Skeletal muscle tissue (tissue), 4 donors: ENCODE results near the gene JARID2. TPM values are rescaled to one million over a fixed set of nuclear protein-coding genes. Genes with fewer than 3 reads are reported as not detected.

Experiments used
- H3K27ac ChIP-seq: one replicate; pipeline ENCODE4 v1.7.0; 2013; ENCODE audit warnings: mild to moderate bottlenecking, low read depth, low read length, inconsistent platforms
- H3K27me3 ChIP-seq, 3 donors: one replicate each; pipeline ENCODE4 v1.7.0; 2013; ENCODE audit warnings: low read length in 3 of 3; ENCODE audit not compliant: control insufficient read depth in 3 of 3, insufficient read depth in 3 of 3
- H3K36me3 ChIP-seq, 3 donors: one replicate each; pipeline ENCODE4 v1.7.0; 2013; ENCODE audit warnings: low read length in 3 of 3; ENCODE audit not compliant: control insufficient read depth in 3 of 3, insufficient read depth in 3 of 3
- H3K4me1 ChIP-seq, 3 donors: one replicate each; pipeline ENCODE4 v1.7.0; 2013; ENCODE audit warnings: low read length in 3 of 3, mild to moderate bottlenecking in 3 of 3; ENCODE audit not compliant: control insufficient read depth in 3 of 3, insufficient read depth in 3 of 3
- H3K4me3 ChIP-seq, 3 donors: one replicate each; pipeline ENCODE4 v1.7.0; 2013; ENCODE audit warnings: low read length in 3 of 3
- H3K9ac ChIP-seq, 3 donors: one replicate each; pipeline ENCODE4 v1.7.0; 2013; ENCODE audit warnings: low read length in 3 of 3, mild to moderate bottlenecking in 3 of 3, moderate library complexity in 2 of 3, low read depth in 1 of 3
- H3K9me3 ChIP-seq, 3 donors: one replicate each; pipeline ENCODE4 v1.7.0; 2013; ENCODE audit warnings: low read length in 3 of 3; ENCODE audit not compliant: control insufficient read depth in 3 of 3
- total RNA-seq: library from RNA; depleted of rRNA; stranded (reverse); fragments of >200 nt; gene quantifications from one replicate; pipeline ENCODE4 v1.2.3, GENCODE V29; 2014
- donor health status: Osteomylitis.

Gene JARID2
- total RNA-seq, 1 donor from 2014 or later = 12.0 TPM

DNA sequence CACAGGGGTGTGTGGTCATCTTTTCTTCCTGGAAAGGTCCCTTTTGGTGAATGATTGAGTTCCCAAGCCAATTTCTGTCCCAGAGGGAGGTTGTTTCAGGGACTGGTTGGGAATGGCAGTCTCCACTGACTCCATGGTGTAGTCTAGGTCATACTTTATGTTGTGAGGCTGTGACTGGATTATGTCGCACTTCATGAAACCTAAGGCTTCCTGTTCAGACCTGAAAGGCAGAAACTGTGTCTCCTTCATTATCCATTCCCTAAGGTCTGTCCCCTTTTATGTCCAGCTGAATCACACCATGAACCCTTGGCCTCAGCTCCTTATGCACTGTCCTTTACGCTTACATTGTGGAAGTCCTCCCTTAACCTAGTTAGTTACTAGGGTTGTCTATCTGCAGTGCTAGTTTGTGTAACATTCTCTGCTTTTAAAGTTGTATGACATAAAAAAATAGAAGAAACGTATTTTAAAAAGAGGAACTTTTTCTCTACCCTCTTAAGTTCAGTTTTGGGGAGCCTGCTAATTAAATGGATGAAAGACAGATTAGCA is 191.3 kb downstream of the JARID2 start:
- no peak overlapping the region for H3K27ac ChIP-seq
- peaks cover 25 to 55% (median 32%) of the 10 kb centered on the region in 3 donors for H3K4me1 ChIP-seq
- H3K9ac ChIP-seq = no peak overlapping the region
- H3K36me3 ChIP-seq = no peaks in the 10 kb centered on the region
- H3K4me3 ChIP-seq = no peak overlapping the region
- peaks cover 0 to 5% (median 4%) of the 10 kb centered on the region in 3 donors for H3K9me3 ChIP-seq
- no peaks in the 10 kb centered on the region for H3K27me3 ChIP-seq

DNA sequence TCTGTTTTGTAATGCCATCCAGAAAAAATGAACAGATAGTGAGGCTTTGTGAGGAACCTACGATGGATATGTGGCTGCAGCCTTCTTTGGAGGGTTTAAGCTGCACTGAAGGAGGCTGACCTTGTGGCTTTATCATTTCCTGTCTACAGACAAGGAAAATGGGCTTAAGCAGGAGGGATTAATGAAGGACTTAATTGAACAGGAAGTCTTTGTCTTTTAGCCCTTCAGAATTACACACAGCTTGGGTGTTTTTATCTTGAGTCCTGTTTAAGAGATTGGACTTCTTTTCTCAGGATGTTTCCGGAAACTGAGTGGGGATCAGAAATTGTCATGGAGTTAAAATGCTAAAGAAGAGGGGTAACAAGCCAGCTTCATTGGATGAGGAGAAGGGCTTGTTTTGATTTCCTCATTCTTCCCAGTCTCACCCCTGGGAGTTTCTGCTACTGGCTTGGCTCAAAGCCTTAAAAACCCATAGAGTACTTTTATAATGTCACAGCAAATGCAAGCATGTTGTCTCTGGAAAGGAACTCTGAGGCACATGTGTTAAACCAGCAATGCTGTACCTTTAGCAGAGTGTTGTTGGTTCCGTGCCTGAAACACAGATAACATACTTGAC is 193.6 kb downstream of the JARID2 start:
- peaks cover 28 to 59% (median 34%) of the 10 kb centered on the region in 3 donors for H3K4me1 ChIP-seq
- no peak overlapping the region for H3K27ac ChIP-seq
- no peaks in the 10 kb centered on the region for H3K36me3 ChIP-seq

DNA sequence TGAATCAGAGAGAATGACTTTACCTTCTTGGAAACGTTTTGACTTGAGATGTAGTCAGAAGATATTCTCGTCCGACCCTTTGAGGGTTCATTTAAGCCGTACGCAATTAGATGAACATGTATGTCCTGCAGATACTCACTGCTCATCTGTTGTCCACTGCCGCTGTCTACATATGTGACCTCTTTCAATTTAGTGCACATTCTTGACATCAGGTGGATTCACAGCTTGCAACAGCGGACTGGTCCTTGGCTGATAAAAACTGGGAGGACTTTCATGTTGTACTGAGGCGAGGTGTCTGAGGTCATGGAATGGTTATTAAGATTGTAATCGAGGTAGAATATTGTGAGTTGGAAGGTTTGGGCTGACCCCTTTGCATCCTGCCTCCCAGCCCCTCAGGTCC is 194.2 kb downstream of the JARID2 start:
- Histone ChIP-seq H3K27me3 (no peaks in the 10 kb centered on the region), H3K9me3 (peaks cover 0 to 4% (median 3%) of the 10 kb centered on the region in 3 donors), H3K4me3 (no peak overlapping the region), H3K9ac (no peak overlapping the region), H3K4me1 (peaks cover 32 to 63% (median 34%) of the 10 kb centered on the region in 3 donors), H3K27ac (no peak overlapping the region), H3K36me3 (no peaks in the 10 kb centered on the region)

More for the DNA sequence above, 193.6 kb downstream of the JARID2 start:
- H3K9ac ChIP-seq = no peak overlapping the region
- H3K27me3 ChIP-seq = no peaks in the 10 kb centered on the region
- no peak overlapping the region for H3K4me3 ChIP-seq
- H3K9me3 ChIP-seq = peaks cover 0 to 5% (median 4%) of the 10 kb centered on the region in 3 donors

DNA sequence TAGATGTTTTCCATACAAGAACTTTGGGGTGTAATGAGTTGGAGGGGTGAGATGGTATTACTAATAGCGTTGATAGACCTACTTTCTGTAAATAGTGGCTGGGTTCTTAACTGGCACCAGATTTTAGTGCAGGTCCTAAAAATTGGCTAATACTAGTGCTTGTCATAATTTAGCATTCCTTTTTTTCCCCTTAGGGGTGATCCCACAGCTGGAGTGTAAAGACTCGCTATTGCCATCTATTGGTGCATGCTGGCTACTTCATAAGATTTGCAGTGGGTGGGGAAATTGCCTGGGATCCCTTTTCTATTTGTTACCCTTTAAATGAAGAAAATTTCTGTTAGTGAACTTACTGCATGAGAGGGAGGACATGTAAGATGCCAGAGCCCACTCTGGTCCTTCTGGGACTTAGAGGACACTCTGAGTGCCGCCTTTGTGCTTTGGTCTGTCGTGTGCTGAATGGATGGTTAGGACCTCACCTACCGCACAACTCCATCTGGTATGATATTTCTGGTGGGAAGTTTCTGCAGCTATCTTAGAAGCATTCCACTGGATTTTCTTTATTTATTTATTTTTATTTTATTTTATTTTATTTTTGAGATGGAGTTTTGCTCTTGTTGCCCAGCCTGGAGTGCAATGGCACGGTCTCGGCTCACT is 195.5 kb downstream of the JARID2 start:
- H3K36me3 ChIP-seq = no peaks in the 10 kb centered on the region
- H3K9me3 ChIP-seq = no peaks in the 10 kb centered on the region
- H3K9ac ChIP-seq = no peak overlapping the region
- H3K27ac ChIP-seq = no peak overlapping the region
- H3K4me3 ChIP-seq = no peak overlapping the region
- H3K4me1 ChIP-seq = peaks cover 33 to 67% (median 39%) of the 10 kb centered on the region in 3 donors
- H3K27me3 ChIP-seq = no peaks in the 10 kb centered on the region

DNA sequence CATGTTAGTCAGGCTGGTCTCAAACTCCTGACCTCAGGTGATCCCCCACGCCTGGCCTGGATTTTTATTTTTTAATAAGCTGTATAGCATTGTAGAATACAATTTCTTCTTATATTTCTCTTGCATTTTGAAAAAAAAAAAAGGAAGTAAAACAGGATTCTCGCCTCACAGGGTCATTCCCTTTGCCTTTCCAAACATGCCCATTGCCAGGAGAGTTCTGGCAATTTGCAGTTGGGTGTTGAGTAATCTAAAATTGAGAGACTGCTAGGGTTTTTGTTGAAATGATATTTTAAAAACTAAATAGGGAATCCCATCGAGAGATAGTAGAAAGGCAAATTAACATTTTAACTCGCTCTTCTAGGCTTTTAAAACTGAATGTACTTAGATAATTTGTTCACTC is 196.1 kb downstream of the JARID2 start:
- Histone ChIP-seq H3K9ac (no peak overlapping the region), H3K27ac (no peak overlapping the region), H3K9me3 (no peaks in the 10 kb centered on the region), H3K4me3 (no peak overlapping the region), H3K4me1 (peaks cover 34 to 66% (median 38%) of the 10 kb centered on the region in 3 donors), H3K27me3 (no peaks in the 10 kb centered on the region), H3K36me3 (no peaks in the 10 kb centered on the region)

DNA sequence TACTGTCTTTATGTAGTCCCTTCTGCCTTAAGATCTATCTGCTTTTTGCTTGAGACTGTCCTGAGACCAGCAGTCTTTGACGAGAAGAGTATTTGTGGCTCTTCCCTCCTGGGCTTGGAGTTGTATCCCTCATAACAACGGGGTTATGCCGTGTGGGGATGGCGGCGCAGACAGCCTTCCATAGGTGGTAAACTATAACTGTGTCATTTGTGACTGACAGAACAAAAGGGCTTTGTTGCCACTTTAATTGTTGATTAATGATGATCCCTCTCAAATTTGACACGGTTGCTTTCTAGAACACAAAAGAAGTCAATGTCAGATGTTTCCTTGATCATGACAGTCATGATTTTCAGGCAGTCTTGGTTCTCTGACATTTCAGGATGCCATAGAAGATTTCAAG is 196.6 kb downstream of the JARID2 start:
- H3K4me1 ChIP-seq = peaks cover 35 to 66% (median 38%) of the 10 kb centered on the region in 3 donors
- H3K27me3 ChIP-seq = no peaks in the 10 kb centered on the region
- H3K27ac ChIP-seq = no peak overlapping the region
- no peaks in the 10 kb centered on the region for H3K36me3 ChIP-seq
- H3K9me3 ChIP-seq = no peaks in the 10 kb centered on the region
- H3K4me3 ChIP-seq = no peak overlapping the region
- H3K9ac ChIP-seq = no peak overlapping the region

DNA sequence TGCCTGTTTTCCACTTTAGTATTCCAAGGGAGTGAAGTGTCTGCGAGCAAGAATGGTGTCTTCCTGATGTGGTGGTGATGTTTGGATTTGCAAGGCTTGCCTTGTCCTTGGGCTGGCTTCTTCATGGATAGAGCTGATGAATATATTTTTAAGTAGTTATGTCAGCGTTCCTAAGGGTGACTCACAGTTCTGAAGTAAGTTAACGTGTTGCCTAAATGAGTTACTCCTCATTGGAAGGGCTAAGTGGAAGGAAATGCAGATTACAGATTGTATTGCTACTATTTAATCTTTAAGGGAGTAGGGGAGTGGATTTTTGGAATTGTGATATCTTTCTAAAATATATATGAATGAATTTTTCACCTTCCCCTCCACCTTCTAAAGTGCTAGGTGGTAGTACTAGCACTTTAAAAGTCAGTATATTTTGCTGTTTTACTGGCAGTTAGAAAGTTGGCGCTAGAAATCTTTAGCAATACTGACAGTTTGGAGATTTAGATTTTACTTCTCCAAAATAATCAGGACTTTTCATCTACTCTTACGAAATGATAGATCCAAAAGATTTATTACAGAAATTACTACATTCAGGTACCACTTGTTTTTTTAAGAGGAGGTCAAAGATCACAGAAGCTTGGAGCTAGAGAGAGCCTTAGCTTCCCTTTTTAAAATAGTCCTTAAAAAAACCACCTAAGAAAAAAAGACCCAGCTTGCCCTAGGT is 197.4 kb downstream of the JARID2 start:
- Histone ChIP-seq H3K4me3 (no peak overlapping the region), H3K36me3 (no peaks in the 10 kb centered on the region), H3K9me3 (no peaks in the 10 kb centered on the region), H3K9ac (no peak overlapping the region), H3K27ac (peak overlapping the region; percentile 27), H3K4me1 (peaks cover 38 to 62% (median 39%) of the 10 kb centered on the region in 3 donors), H3K27me3 (no peaks in the 10 kb centered on the region)

DNA sequence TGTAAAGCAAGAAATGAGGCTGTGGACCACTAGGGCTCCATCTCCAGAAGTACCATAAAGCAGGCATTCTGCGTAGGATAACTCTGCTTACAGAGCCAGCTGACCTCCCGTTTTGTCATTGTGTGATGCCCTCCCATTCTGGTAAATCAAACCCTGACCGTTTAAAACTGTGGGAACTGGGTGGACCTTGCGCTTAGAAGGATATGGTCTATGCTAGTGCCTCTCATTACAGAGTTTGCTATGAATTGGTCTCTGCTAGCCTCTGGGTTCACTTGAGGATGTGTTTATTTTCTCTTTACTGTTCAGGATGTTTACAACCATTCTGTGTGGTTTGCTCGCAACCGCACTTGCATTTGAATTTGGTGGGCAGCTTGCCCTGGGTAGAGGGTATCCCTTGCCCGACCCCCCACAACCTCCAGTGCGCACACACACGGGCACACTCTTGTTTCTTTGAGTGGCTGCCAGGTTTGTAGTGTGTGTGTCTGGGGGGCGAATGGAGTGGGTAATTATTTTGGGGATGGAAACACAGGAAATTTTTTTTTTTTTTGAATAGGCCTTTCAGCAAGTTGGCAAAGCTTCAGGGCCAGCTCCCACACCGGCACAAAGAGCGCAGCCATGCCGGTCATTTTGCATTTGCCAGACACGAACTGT is 198.3 kb downstream of the JARID2 start:
- H3K9me3 ChIP-seq = no peaks in the 10 kb centered on the region
- no peak overlapping the region for H3K27ac ChIP-seq
- H3K4me3 ChIP-seq = no peak overlapping the region
- H3K36me3 ChIP-seq = no peaks in the 10 kb centered on the region
- no peaks in the 10 kb centered on the region for H3K27me3 ChIP-seq
- peaks cover 40 to 61% (median 43%) of the 10 kb centered on the region in 3 donors for H3K4me1 ChIP-seq
- H3K9ac ChIP-seq = no peak overlapping the region

DNA sequence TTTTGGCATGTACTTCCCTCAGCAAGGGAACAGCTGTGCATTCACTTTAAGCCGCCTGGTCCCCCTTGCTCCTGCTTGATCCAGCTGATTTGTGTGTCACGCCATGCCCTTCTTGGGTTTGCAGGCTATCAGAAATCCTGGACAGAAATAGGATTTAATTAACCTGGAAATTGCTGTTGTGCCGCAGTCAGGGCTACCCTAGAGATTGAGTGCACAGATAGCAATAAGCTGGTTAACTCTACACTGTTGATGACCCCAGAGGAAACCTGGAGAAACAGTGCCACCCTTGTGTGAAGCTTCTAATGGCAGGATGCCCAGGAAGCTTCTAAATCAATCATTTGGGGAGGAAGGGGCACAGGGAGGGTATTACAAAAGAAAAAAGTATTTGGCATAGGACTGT is 199.0 kb downstream of the JARID2 start:
- peak overlapping the region in 1 of 3 donors; percentile 33 for H3K9ac ChIP-seq
- no peaks in the 10 kb centered on the region for H3K36me3 ChIP-seq
- H3K4me3 ChIP-seq = no peak overlapping the region
- no peaks in the 10 kb centered on the region for H3K9me3 ChIP-seq
- no peak overlapping the region for H3K27ac ChIP-seq
- H3K27me3 ChIP-seq = no peaks in the 10 kb centered on the region
- H3K4me1 ChIP-seq = peaks cover 37 to 54% (median 46%) of the 10 kb centered on the region in 3 donors
